GM20431 (cell line): ENCODE data around the gene RTN4IP1.
"Not testable (repeated sequence)": the region's sequence is repeated elsewhere in the genome, so short reads cannot be mapped to it uniquely, and the experiment has no call there.

Experiments used
- in situ Hi-C: fragments of 300-500 bp; cut with MseI, MboI; formaldehyde crosslinking; loops from one replicate; pipeline ENCODE4 v1.15.0; 2020; ENCODE audit warnings: low sequenced_read_pairs; ENCODE audit not compliant: unreplicated experiment

RTN4IP1 gene

GRCh38 chr6:106629859-106630163 is 513 bp upstream of the RTN4IP1 start:
- in situ Hi-C loops: no loop called here

GRCh38 chr6:106628658-106629102 is 618 bp downstream of the RTN4IP1 start:
- in situ Hi-C loops: no loop called here

GRCh38 chr6:106627760-106628159 is 1.5 kb downstream of the RTN4IP1 start:
- in situ Hi-C loops: not testable (repeated sequence)

- in situ Hi-C loops: no loop called here
Observed at GRCh38 chr6:106626485-106626884, 2.8 kb downstream of the RTN4IP1 start.

GRCh38 chr6:106623039-106623438 is 6.3 kb downstream of the RTN4IP1 start:
- in situ Hi-C loops: loop anchor here (25.0 kb wide), 1 partner anchor 364 kb away; no protein-coding TSS in a partner anchor

- in situ Hi-C loops: loop anchor here (25.0 kb wide), 1 partner anchor 365 kb away; no protein-coding TSS in a partner anchor
Observed at GRCh38 chr6:106622412-106622811, 6.9 kb downstream of the RTN4IP1 start.

- in situ Hi-C loops: loop anchor here (25.0 kb wide), 1 partner anchor 366 kb away; no protein-coding TSS in a partner anchor
Observed at GRCh38 chr6:106620931-106621672, 8.2 kb downstream of the RTN4IP1 start.

GRCh38 chr6:106619223-106619622 is 10.1 kb downstream of the RTN4IP1 start:
- in situ Hi-C loops: loop anchor here (25.0 kb wide), 1 partner anchor 368 kb away; no protein-coding TSS in a partner anchor

- in situ Hi-C loops: loop anchor here (25.0 kb wide), 1 partner anchor 369 kb away; no protein-coding TSS in a partner anchor
Observed at GRCh38 chr6:106618324-106618723, 11.0 kb downstream of the RTN4IP1 start.

GRCh38 chr6:106617857-106618256 is 11.4 kb downstream of the RTN4IP1 start:
- in situ Hi-C loops: loop anchor here (25.0 kb wide), 1 partner anchor 369 kb away; no protein-coding TSS in a partner anchor

GRCh38 chr6:106617302-106617701 is 12.0 kb downstream of the RTN4IP1 start:
- in situ Hi-C loops: loop anchor here (25.0 kb wide), 1 partner anchor 370 kb away; no protein-coding TSS in a partner anchor

GRCh38 chr6:106614592-106615257 is 14.6 kb downstream of the RTN4IP1 start:
- in situ Hi-C loops: loop anchor here (25.0 kb wide), 1 partner anchor 373 kb away; no protein-coding TSS in a partner anchor

- in situ Hi-C loops: loop anchor here (25.0 kb wide), 1 partner anchor 373 kb away; no protein-coding TSS in a partner anchor
Observed at GRCh38 chr6:106614166-106614565, 15.1 kb downstream of the RTN4IP1 start.

- in situ Hi-C loops: loop anchor here (25.0 kb wide), 1 partner anchor 374 kb away; no protein-coding TSS in a partner anchor
Observed at GRCh38 chr6:106613590-106613989, 15.7 kb downstream of the RTN4IP1 start.

- in situ Hi-C loops: loop anchor here (25.0 kb wide), 1 partner anchor 374 kb away; no protein-coding TSS in a partner anchor
Observed at GRCh38 chr6:106612671-106613416, 16.5 kb downstream of the RTN4IP1 start.

GRCh38 chr6:106611030-106611429 is 18.3 kb downstream of the RTN4IP1 start:
- in situ Hi-C loops: loop anchor here (25.0 kb wide), 1 partner anchor 376 kb away; no protein-coding TSS in a partner anchor

- in situ Hi-C loops: loop anchor here (25.0 kb wide), 1 partner anchor 378 kb away; no protein-coding TSS in a partner anchor
Observed at GRCh38 chr6:106609699-106610098, 19.6 kb downstream of the RTN4IP1 start.

GRCh38 chr6:106608080-106608668 is 21.1 kb downstream of the RTN4IP1 start:
- in situ Hi-C loops: loop anchor here (25.0 kb wide), 1 partner anchor 379 kb away; no protein-coding TSS in a partner anchor

GRCh38 chr6:106600329-106600728 is 29.0 kb downstream of the RTN4IP1 start:
- in situ Hi-C loops: loop anchor here (25.0 kb wide), 1 partner anchor 387 kb away; no protein-coding TSS in a partner anchor
